Left renal cortex interstitium (tissue), 4 donors: ENCODE results near the gene CDH15. TPM values are rescaled to one million over a fixed set of nuclear protein-coding genes. Genes with fewer than 3 reads are reported as not detected.
"Not testable (repeated sequence)": the region's sequence is repeated elsewhere in the genome, so short reads cannot be mapped to it uniquely, and the experiment has no call there.

Experiments used
- DNase-seq, 4 donors: peaks; one replicate each; pipeline ENCODE4 v3.0.0-alpha.2; 2013; ENCODE audit warnings: low read depth in 4 of 4, low spot score in 2 of 4, missing footprints in 1 of 4
- polyA plus RNA-seq, 4 donors: library from polyadenylated mRNA; unstranded; fragments of 120-200 nt; gene quantifications; one replicate each; pipeline ENCODE4 v1.2.1, GENCODE V29; 2013; ENCODE audit not compliant: insufficient read length in 4 of 4

The CDH15 gene
- polyA plus RNA-seq, 4 donors = 1.7 to 3.8 (median 2.7) TPM

DNA sequence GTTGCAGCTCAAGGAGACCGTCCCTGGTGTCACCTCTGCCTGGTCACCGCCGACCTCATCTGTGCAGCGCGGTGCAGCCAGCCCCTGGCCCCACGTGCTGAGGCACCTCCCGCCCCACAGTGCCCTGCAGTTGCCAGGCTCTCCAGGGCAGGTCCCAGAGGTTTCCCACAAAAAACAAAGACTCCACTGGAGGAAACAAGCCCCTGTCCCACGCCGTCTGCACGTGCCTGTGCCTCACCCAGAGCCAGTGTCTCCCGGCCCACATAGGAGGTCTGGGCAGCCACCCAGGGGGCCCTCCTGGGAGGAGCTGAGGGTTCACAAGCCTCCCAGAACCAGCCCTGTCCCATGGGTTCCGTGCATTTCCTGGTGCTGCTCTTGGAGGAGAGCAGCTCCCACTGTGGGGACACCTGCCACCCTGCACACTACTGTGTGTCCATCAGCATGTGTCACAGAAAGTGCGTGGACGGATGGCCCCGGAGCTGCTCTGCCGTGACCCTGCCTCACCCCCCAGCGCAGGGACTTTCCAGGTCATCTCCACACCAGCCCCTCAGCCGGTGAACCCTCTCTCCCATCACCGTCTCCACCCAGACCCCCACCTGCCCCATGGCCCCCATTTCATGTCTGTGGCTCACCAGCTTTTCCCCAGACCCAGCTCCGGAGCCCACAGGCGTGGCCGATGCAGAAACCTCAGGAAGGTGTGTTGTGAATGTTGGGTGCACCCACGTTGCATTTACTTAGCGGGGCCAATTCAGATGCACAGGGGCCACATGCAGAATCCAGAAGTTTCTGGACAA, 17.0 kb upstream of the CDH15 start:
- DNase-seq = no peak

DNA sequence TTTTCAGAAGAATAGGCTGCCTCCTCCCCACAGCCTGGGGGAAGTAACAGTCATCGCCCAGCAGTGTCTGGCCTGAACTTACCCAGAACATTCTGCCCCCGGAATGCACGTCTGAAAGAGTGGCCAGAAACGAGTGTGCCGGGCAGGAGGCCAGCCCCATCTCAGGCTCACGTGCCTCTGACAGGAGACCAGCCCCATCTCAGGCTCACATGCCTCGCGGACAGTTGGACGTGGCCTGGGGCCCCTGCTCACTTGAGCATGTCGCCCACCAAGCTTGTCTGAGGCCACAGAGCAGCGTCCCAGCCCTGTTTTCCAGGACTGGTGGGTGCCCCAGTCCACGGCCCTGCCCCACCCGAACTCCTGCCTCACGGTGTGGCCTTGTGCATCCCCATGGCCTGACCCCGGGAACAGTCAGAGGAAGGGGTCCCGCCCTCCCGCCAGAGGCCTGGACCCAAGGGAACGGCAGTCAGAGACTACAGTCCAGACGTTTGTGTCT, 16.3 kb upstream of the CDH15 start:
- no peak for DNase-seq

- DNase-seq = no peak
Observed at GRCh38 chr16:89155851-89156739, 15.5 kb upstream of the CDH15 start.

DNA sequence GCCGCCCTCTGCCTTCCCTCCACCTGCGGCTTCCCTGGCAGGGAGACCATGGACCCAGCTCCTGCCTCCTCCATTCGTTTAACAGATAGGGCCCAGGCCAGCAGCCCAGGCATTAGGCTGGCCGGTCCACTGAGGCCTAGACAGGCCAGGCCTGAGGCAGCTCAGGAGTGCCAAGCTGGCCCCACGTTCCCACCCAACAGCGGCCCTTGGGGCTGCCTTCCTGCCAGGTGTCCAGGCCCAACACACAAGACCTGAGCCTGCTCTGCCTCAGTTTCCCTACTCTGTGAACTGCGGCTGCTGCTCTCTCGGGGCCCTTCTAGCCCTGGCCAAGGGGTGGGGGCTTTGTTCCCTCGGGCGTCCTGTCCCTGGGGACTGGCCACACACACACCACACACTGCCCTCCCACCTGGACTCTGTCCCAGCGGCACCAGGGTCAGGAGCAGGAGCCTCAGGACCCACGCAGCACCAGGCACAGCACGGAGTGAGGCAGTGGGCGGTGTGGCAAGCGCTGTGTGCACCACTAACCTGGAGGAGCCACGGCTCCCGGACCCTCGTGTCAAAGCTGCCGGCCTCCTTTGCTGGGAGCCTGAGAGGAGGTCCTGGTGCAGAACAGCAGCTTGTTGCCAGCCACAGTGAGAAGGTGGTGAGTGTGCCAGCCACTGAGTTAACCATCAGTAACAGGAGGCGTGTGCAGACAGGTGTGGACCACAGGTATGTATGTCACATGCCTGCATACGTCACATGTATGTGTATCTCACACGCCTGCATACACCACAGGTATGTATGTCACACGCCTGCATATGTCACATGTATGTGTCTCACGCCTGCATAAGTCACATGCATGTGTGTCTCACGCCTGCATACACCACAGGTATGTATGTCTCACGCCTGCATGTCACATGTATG, 14.6 kb upstream of the CDH15 start:
- no peak for DNase-seq

GRCh38 chr16:89157778-89158177, 13.8 kb upstream of the CDH15 start:
- DNase-seq = no peak

DNA sequence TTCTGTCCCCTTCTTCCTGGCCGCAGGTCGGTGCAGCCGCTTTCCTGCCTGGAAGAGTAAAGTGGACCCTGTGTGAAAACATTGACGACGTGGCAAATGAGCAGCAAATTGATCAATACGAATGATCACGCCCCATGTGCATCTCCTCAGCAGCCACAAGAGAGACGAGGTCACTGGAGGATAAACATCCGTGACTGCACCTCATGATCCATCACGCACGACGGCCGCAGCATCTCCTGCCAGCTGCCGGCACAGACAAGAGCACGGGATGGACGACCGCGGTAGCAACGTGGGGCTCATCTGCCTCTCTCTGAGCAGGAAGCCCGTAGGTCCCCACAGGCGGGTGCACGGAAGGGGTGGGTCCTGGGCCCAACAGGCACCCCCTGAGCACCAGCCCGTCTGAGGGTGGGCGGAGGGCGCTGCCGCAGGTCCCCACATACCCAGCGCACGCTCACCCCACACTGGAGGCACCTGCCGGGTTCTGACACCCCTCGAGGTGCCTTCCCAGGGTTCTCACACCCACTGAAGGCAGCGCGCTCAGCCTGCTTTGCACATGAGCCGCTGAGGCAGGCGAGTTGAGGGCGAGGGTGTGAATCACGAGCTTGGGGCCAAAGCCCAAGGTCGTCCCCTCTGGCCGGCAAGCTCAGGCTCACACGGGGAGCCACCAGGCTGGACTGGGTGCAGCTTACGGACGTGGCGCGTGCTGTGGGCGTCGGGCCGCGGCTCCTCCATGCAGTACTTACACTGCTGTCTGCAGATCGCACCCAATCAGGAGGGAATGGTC, 12.3 kb upstream of the CDH15 start:
- DNase-seq = no peak

- no peak for DNase-seq
Observed at GRCh38 chr16:89159850-89160354, 11.6 kb upstream of the CDH15 start.

DNA sequence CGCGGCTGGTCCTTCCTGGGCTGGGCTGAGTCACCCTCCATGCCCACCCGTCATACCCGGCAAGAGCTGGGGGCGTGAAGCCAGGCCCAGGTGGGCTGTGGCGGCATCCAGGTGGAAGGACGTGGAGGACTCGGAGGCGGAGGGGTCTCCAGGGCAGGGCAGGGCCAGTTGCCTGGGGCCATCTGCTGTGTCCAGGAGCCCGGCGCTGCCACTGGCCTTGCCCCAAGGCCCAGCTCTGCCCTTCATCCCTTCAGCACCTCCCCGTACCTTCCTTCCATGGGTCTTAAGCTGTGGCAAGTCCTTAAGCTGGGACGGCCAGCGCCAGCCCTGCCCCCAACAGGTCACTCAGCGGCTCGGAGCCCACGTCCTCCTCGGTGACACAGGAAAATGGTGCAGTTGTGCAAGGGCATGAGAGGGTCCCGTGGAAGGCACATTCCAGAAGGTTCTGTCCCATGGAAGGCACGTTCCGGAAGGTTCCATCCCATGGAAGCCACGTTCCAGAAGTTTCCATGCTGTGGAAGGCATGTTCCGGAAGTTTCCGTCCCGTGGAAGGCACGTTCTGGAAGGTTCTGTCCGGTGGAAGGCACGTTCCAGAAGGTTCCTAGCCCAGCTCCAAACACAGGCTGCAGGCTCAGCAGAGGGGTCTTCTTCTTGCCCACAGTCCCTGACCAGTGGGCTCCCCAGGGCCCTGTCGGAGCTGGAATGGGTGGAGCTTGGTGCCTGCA, 10.4 kb upstream of the CDH15 start:
- DNase-seq = no peak

- DNase-seq = no peak
Observed at GRCh38 chr16:89161763-89162713, 9.5 kb upstream of the CDH15 start.

DNA sequence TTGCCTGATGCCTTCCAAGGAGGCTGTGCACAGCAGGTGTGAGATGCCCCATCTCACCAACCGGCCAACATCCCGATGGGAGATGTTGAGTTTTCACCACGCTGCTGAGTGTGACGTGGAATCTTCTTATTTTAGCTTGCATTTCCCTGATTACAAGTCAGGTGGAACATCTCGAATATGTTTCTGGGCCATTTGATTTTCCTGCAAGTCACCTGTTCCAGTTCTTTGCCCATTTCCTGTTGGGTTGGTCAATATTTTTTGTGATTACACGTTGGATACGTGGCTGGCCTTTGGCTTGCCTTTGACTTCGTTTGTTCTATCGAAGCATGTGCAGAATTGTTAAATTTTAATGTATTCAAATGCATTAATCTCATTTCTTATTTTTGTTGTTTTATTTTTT, 8.3 kb upstream of the CDH15 start:
- no peak for DNase-seq

GRCh38 chr16:89164436-89164835, 7.1 kb upstream of the CDH15 start:
- DNase-seq = no peak

DNA sequence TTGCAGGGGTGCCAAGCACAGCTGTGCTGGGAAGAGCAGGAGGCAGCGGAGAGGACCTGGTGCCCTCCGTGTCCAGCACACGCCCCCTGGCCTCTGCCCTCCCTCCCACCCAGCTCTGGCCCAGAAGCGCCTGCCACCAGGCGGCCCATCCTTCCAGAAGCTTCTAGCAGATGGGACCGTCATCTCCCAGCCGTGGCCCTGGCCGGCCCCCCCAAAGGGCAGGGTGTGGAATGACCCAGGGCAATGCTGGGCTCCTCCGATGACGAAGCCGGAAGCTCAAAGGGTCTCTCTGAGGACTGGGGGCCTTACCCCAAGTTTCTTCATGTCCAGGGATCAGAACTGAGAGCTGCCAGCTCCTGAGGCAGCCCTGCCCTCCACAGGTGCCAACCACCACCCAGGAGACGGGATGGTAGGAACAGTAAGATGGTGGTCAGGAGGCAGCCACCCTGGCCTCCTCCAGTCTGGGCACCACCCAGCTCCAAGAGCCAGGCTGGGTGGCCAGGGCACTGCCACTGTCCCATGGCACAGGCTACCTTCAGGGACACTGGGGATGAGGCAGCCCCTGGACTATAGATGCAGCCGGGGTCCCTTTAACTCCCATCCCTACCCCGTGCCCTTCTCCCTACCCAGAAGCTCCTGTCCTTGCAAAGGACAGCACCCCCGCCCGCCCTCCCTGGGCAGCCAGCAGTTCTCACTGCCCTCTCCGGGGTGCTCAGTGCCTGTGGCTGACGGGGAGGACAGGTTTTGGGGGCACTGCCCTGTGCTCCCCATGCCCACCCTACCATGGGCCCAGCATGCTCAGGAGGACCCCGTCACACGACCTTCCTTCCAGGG, 6.5 kb upstream of the CDH15 start:
- no peak for DNase-seq

DNA sequence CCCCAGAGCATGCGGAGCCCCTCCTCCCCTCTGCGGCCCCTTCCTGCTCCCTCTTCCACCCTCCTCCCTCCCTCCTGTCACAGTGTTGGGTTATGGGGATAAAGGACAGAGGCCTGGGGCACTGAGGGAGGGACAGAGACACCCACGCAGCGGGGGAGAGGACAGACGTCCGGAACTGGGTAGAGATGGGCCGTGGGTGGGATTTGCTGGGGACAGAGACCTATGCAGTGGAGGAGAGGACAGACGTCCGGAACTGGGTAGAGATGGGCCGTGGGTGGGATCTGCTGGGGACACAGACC, 5.9 kb upstream of the CDH15 start:
- not testable (repeated sequence) for DNase-seq

DNA sequence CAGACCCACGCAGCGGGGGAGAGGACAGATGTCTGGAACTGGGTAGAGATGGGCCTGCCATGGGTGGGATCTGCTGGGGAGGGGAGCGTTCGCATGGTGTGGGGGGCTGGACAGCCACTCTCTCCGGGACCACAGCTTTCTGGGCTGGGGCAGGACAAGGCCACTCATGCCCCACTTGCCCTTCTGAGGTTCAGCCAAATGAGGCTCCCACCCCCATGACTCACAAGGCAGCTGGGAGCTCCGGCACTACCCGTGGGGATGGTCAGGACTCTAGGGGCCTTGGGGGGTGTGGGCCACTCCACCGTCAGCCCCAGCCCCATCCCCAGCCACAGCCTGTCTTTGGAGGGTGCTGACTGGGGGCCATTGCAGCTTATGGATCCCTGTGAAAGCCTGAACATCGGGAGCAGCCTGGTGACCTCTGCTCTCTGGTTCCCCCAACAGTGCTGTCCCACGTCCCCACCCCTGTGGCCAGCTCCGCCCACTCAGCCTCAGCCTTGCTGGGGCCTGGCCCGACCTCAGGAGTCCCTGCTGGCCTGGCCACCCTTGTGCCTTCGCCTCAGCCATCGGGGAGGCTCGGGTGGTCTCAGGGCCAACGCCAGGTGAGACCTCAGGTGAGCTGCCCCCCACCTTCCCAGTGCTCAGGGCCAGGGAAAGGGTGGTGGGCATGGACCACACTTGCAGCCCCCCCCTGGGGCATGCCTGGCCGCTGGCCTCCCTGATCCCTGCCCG, 4.7 kb upstream of the CDH15 start:
- no peak for DNase-seq

GRCh38 chr16:89167425-89167941, 4.1 kb upstream of the CDH15 start:
- DNase-seq = peak in 1 of 4 donors; percentile 66
